Testis (tissue), 3 donors: Measurements from ENCODE around the gene SEMA5A. TPM values are rescaled to one million over a fixed set of nuclear protein-coding genes. Genes with fewer than 3 reads are reported as not detected.

Experiments
- DNase-seq: peaks from one replicate; pipeline ENCODE4 v3.0.0-alpha.2; 2019
- H3K27ac ChIP-seq, 2 donors: fragments of 200-600 bp; sonication (generic); one replicate each; pipeline ENCODE4 v1.5.1; 2019
- H3K27me3 ChIP-seq: fragments of 200-600 bp; sonication (generic); one replicate; pipeline ENCODE4 v1.5.1; 2019
- H3K36me3 ChIP-seq: fragments of 200-600 bp; sonication (generic); one replicate; pipeline ENCODE4 v1.5.1; 2017; ENCODE audit warnings: low read depth; ENCODE audit errors: missing control alignments
- H3K4me1 ChIP-seq: fragments of 200-600 bp; sonication (generic); one replicate; pipeline ENCODE4 v1.5.1; 2019
- H3K4me3 ChIP-seq, 2 donors: fragments of 200-600 bp; sonication (generic); one replicate each; pipeline ENCODE4 v1.5.1; 2017 to 2019
- H3K9me3 ChIP-seq: fragments of 200-600 bp; sonication (generic); one replicate; pipeline ENCODE4 v1.5.1; 2017
- POLR2A ChIP-seq: fragments of 450-650 bp; IDR thresholded peaks from one replicate; pipeline ENCODE4 v1.6.1; 2017; ENCODE audit warnings: antibody characterized with exemption, mild to moderate bottlenecking, moderate library complexity
- WGBS, 2 donors: methylation state at CpG; one replicate each; pipeline ENCODE4 v1.1.5; 2018; 5-methylcytosine and 5-hydroxymethylcytosine counted together
- intact Hi-C: fragments of 100-400 bp; cut with DNase I; formaldehyde crosslinking; loops from one replicate; pipeline ENCODE4 v1.15.1; 2023; ENCODE audit warnings: low total_unique reads
- polyA plus RNA-seq: library from polyadenylated mRNA; stranded (reverse); fragments of 350-450 nt; fragmentation: Illumina TruSeq; extraction: RNeasy Lipid Tissue Mini Kit (QIAGEN cat#74804); gene quantifications from one replicate; pipeline ENCODE4 v1.2.3, GENCODE V29; 2014; ENCODE audit warnings: low read depth, low replicate concordance; ENCODE audit not compliant: insufficient read depth
- total RNA-seq, 2 donors: library from RNA; depleted of rRNA; stranded (reverse); fragments of >200 nt; gene quantifications; one replicate each; pipeline ENCODE4 v1.2.3, GENCODE V29; 2016
- TF ChIP-seq, protein P1 (sequence below), 3 experiments: fragments of 450-650 bp in 2 of 3; fragments of 200-600 bp in 1 of 3; sonication (generic) in 1 of 3; IDR thresholded peaks; one replicate each; pipeline ENCODE4 v1.5.1; 2016 to 2019; ENCODE audit warnings: antibody characterized with exemption in 3 of 3, mild to moderate bottlenecking in 2 of 3, moderate library complexity in 1 of 3

SEMA5A gene
- total and polyA plus RNA-seq, 3 donors from 2014 or later, result 3.4 to 12.8 (median 5.4) TPM

GRCh38 chr5:9239071-9239470 is 306.8 kb downstream of the SEMA5A start:
- DNase-seq, result no peak
- H3K4me1 ChIP-seq, result no peaks in the 10 kb centered on the region
- H3K27me3 ChIP-seq, result no peaks in the 10 kb centered on the region
- no peaks in the 10 kb centered on the region for H3K36me3 ChIP-seq
- H3K9me3 ChIP-seq, result no peaks in the 10 kb centered on the region
- H3K27ac ChIP-seq, result no peak overlapping the region
- TF ChIP-seq, protein P1, sequence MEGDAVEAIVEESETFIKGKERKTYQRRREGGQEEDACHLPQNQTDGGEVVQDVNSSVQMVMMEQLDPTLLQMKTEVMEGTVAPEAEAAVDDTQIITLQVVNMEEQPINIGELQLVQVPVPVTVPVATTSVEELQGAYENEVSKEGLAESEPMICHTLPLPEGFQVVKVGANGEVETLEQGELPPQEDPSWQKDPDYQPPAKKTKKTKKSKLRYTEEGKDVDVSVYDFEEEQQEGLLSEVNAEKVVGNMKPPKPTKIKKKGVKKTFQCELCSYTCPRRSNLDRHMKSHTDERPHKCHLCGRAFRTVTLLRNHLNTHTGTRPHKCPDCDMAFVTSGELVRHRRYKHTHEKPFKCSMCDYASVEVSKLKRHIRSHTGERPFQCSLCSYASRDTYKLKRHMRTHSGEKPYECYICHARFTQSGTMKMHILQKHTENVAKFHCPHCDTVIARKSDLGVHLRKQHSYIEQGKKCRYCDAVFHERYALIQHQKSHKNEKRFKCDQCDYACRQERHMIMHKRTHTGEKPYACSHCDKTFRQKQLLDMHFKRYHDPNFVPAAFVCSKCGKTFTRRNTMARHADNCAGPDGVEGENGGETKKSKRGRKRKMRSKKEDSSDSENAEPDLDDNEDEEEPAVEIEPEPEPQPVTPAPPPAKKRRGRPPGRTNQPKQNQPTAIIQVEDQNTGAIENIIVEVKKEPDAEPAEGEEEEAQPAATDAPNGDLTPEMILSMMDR (IDR thresholded peaks at IDR 0.05), result no peak
- no peak for TF ChIP-seq POLR2A
- H3K4me3 ChIP-seq, result no peak overlapping the region
- intact Hi-C loops, result no loop called here

DNA sequence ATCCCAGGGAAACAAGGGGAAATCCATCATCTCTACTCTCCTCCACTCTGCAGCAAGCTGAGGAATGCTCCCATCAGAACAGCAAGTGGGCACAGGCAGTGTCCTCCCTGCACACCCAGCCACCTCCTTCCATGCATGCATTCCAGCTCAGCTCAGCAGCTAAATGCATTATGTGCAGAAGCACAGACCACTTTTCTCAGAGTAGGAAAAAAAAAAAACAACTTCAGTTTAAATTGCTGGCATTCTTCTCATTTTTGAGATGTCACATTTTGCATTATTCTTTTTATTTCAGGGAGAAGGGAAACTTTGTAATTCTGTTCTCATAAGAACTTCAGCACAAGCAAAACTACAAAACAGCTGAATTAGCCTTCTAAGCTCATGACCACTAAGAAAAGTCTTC is 312.2 kb downstream of the SEMA5A start:
- no peaks in the 10 kb centered on the region for H3K4me1 ChIP-seq
- no peak overlapping the region for H3K4me3 ChIP-seq
- H3K27me3 ChIP-seq, result no peaks in the 10 kb centered on the region
- intact Hi-C loops, result no loop called here
- no peak for DNase-seq
- no peak overlapping the region for H3K27ac ChIP-seq
- no peaks in the 10 kb centered on the region for H3K9me3 ChIP-seq
- TF ChIP-seq, protein P1 (IDR thresholded peaks at IDR 0.05), result no peak
- no peak for TF ChIP-seq POLR2A
- no peaks in the 10 kb centered on the region for H3K36me3 ChIP-seq

- no peaks in the 10 kb centered on the region for H3K36me3 ChIP-seq
- no peak overlapping the region for H3K4me3 ChIP-seq
- H3K27me3 ChIP-seq, result no peaks in the 10 kb centered on the region
- no peak overlapping the region for H3K27ac ChIP-seq
- whole genome bisulfite sequencing, 2 donors, result 35 to 41% methylated on average over 2 of the region's 2 CpGs
- no peak for DNase-seq
- intact Hi-C loops, result no loop called here
- H3K9me3 ChIP-seq, result no peaks in the 10 kb centered on the region
- no peaks in the 10 kb centered on the region for H3K4me1 ChIP-seq
- no peak for TF ChIP-seq POLR2A
- TF ChIP-seq, protein P1 (IDR thresholded peaks at IDR 0.05), result no peak
Measured at GRCh38 chr5:9233035-9233434, 312.8 kb downstream of the SEMA5A start.

DNA sequence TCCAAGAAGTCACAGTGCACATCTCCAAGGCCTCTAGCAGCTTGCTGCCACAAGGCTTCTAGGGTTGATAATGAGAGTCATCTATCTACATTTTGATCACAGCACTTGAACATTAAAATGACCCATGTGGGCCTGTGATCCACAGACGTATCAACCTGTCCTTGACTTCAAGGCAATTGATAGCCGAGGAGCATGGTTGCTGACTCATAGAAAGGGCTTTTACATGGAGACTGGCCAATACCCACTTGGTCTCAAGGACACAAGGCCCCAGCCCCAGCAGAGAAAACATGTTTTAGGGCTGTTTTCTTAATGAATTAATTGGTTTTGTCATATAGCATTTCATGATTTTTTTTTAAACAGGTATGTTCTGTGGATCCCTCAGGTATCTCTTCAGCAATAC is 314.0 kb downstream of the SEMA5A start:
- DNase-seq, result no peak
- H3K27ac ChIP-seq, result no peak overlapping the region
- 43 to 49% methylated on average over 2 of the region's 2 CpGs for WGBS, 2 donors

GRCh38 chr5:9230355-9230754 is 315.5 kb downstream of the SEMA5A start:
- 57 to 61% methylated on average over 5 of the region's 5 CpGs for WGBS, 2 donors
- peak; percentile 17 for DNase-seq
- no peak for TF ChIP-seq POLR2A
- TF ChIP-seq, protein P1 (IDR thresholded peaks at IDR 0.05), result no peak
- Histone ChIP-seq H3K4me3 (no peak overlapping the region), H3K36me3 (no peaks in the 10 kb centered on the region), H3K27me3 (no peaks in the 10 kb centered on the region), H3K27ac (no peak overlapping the region), H3K4me1 (no peaks in the 10 kb centered on the region), H3K9me3 (no peaks in the 10 kb centered on the region)
- intact Hi-C loops, result no loop called here

More for the DNA sequence above, 314.0 kb downstream of the SEMA5A start:
- H3K4me1 ChIP-seq, result no peaks in the 10 kb centered on the region
- H3K27me3 ChIP-seq, result no peaks in the 10 kb centered on the region
- H3K36me3 ChIP-seq, result no peaks in the 10 kb centered on the region
- H3K9me3 ChIP-seq, result no peaks in the 10 kb centered on the region
- intact Hi-C loops, result no loop called here
- TF ChIP-seq POLR2A, result no peak
- TF ChIP-seq, protein P1 (IDR thresholded peaks at IDR 0.05), result no peak
- H3K4me3 ChIP-seq, result no peak overlapping the region
